ENCODE data around the gene NEURL4.

NEURL4 gene

DNA sequence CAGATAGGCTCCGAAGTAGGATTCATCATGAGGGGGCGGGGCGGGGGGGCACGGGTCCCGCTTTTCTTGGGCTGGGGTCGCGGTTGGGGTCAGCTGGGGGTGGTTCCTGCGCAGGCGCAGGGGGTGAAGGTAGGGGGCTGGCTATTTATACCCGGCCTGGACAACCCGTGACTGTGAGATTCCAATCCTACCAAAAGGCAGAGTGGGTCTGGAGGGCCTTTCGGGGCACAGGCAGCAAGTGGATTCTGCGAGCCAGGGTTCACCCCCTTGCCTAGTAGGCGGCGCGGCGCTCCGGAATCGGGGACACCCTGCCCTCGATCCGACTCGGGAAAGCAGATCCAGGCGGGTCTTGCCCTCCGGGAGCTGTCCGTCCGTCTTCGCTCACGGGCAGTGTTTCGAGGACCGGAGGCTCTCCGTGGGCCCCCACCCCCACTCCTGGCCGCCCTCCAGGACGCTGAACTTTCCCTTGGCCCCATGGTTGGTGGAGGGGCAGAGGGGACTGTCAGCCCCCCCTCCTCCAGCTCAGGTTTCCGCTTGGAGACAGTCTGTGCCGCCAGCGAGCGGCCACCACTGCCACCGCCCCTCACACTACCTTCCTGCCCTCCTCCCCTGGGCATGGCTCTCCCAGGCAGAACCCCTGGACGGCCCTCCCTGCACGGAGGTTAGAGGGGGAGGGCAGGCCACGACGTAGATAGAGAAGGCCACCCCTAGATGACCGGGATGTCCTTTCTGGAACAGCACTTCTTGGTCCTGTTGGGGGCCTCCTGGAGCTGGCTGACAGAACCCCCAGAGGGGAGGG lies 47.0 kb downstream of the NEURL4 start:
- in situ Hi-C loops (cut with MboI; ENCODE audit: low sequenced_read_pairs) = no loop called here

- in situ Hi-C loops (cut with MboI; ENCODE audit: low sequenced_read_pairs) = no loop called here
These were observed 47.8 kb downstream of the NEURL4 start, which contains the start of gene SLC2A4 for GRCh38 chr17:7281074-7281952. SLC2A4 (plus strand) TSS chr17:7281718; CDS start chr17:7281935, 217 bp downstream.

DNA sequence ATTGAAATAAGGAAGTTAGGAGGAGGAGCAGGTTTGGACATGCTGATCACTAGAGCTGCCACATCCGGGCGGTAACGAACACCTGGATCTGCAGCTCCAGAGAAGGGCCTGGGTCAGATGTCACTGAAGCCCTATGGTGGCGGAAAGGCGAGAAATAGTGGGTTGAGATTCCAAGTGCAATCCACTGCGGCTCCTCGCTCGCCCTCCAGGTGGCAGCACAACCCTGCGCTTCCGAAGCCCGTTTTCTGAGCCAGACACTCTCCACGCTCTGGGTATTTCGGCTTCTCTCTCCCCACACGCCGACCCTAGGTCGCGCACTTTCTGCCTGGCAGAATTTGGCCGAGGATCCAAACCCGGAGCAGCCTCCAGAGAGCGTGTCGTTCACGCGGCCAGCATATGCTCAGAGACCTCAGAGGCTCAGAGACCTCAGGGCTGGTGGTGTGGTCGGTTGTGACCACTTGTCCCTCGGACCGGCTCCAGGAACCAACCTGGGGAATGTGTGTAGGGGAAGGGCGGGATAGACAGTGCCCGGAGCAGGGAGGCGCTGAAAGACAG lies 48.5 kb downstream of the NEURL4 start:
- in situ Hi-C loops (cut with MboI; ENCODE audit: low sequenced_read_pairs) = no loop called here

- in situ Hi-C loops (cut with MboI; ENCODE audit: low sequenced_read_pairs) = no loop called here
These were observed 49.7 kb downstream of the NEURL4 start for GRCh38 chr17:7279448-7279847.

- in situ Hi-C loops (cut with MboI; ENCODE audit: low sequenced_read_pairs) = no loop called here
These were observed 62.4 kb downstream of the NEURL4 start for GRCh38 chr17:7266784-7267183.

Data from HL-60/S4 (cell line).